B cell (primary cell): ENCODE data around the gene CALM1. TPM values are rescaled to one million over a fixed set of nuclear protein-coding genes. Genes with fewer than 3 reads are reported as not detected.

Source experiments
- ATAC-seq: fragments of 200-7000 bp; cut with Tn5 transposase; one replicate; pipeline ENCODE4 v1.10.0; 2021; ENCODE audit warnings: low read depth, mild to moderate bottlenecking, moderate number of reproducible peaks, moderate library complexity
- CTCF ChIA-PET: fragments of 350-600 bp; sonication (Branson Sonifier 250); formaldehyde crosslinking; loops from one replicate; lab custom pipeline; 2021; ENCODE audit warnings: antibody characterized with exemption, inconsistent platforms; lab: Charles Lee
- POLR2A ChIA-PET: fragments of 350-600 bp; sonication (Branson Sonifier 250); formaldehyde crosslinking; loops from one replicate; lab custom pipeline; 2021; ENCODE audit warnings: antibody characterized with exemption; lab: Charles Lee
- DNase-seq: peaks from one replicate; pipeline ENCODE4 v3.0.0; 2013
- H2AFZ ChIP-seq: 2 replicates; pipeline ENCODE4 v1.6.1; 2012; ENCODE audit warnings: mild to moderate bottlenecking, low read depth, low read length; ENCODE audit not compliant: insufficient read depth, poor library complexity, severe bottlenecking
- H3K27ac ChIP-seq, 2 donors: 1 replicate in 1 of 2; 2 replicates in 1 of 2; pipeline ENCODE4 v1.5.1; 2012 to 2013; ENCODE audit warnings: low read length in 2 of 2, mild to moderate bottlenecking in 2 of 2, moderate library complexity in 1 of 2
- H3K27me3 ChIP-seq, 4 experiments: fragments of 200-600 bp in 1 of 4; sonication (generic) in 1 of 4; replicated peaks in 1 of 4; 1 replicate in 2 of 4; 2 replicates in 2 of 4; pipeline versions ENCODE4 v1.6.1 to v1.7.0; 2013 to 2016; ENCODE audit warnings: low read length in 3 of 4, mild to moderate bottlenecking in 2 of 4, mixed read lengths in 1 of 4, moderate library complexity in 1 of 4; ENCODE audit not compliant: insufficient read depth in 4 of 4, control insufficient read depth in 3 of 4; ENCODE audit errors: control extremely low read depth in 1 of 4
- H3K36me3 ChIP-seq, 2 experiments: replicated peaks in 1 of 2; 1 replicate in 1 of 2; 2 replicates in 1 of 2; pipeline versions ENCODE4 v1.6.1 to v1.7.1; 2013; ENCODE audit warnings: low read length in 1 of 2; ENCODE audit not compliant: insufficient read depth in 2 of 2, control insufficient read depth in 1 of 2; ENCODE audit errors: control extremely low read depth in 1 of 2, extremely low read depth in 1 of 2
- H3K4me1 ChIP-seq, 2 donors: fragments of 200-600 bp in 1 of 2; sonication (generic) in 1 of 2; 1 replicate in 1 of 2; 2 replicates in 1 of 2; pipeline versions ENCODE4 v1.5.1 to v1.6.1; 2013 to 2017; ENCODE audit warnings: low read length in 2 of 2; ENCODE audit not compliant: control insufficient read depth in 2 of 2, insufficient read depth in 2 of 2
- H3K4me2 ChIP-seq: replicated peaks from 2 replicates; pipeline ENCODE3; 2012; ENCODE audit warnings: mild to moderate bottlenecking, low read depth, low read length; ENCODE audit not compliant: poor library complexity, severe bottlenecking
- H3K4me3 ChIP-seq, 5 experiments: fragments of 200-600 bp in 1 of 5; sonication (generic) in 1 of 5; 1 replicate in 3 of 5; 2 replicates in 2 of 5; pipeline versions ENCODE4 v1.5.1 to v1.7.0; 2011 to 2016; ENCODE audit warnings: low read length in 4 of 5, mild to moderate bottlenecking in 4 of 5, low read depth in 2 of 5, control low read depth in 1 of 5, moderate library complexity in 1 of 5; ENCODE audit not compliant: insufficient read depth in 1 of 5; ENCODE audit errors: control extremely low read depth in 1 of 5, extremely low read depth in 1 of 5
- H3K79me2 ChIP-seq: fragments of 200-600 bp; sonication (generic); one replicate; pipeline ENCODE4 v1.6.0; 2016; ENCODE audit warnings: low read length; ENCODE audit not compliant: control insufficient read depth, insufficient read depth
- H3K9ac ChIP-seq: fragments of 200-600 bp; sonication (generic); 2 replicates; pipeline ENCODE4 v1.6.1; 2017; ENCODE audit warnings: mild to moderate bottlenecking, low read length, moderate library complexity
- H3K9me3 ChIP-seq, 3 donors: one replicate each; pipeline versions ENCODE4 v1.6.1 to v1.7.1; 2013; ENCODE audit warnings: low read length in 2 of 3; ENCODE audit not compliant: control insufficient read depth in 2 of 3, insufficient read depth in 1 of 3; ENCODE audit errors: control extremely low read depth in 1 of 3
- H4K20me1 ChIP-seq: 2 replicates; pipeline ENCODE4 v1.6.0; 2012; ENCODE audit warnings: mild to moderate bottlenecking, low read length; ENCODE audit not compliant: insufficient read depth, control insufficient read depth, poor library complexity, severe bottlenecking
- H3K27ac Mint-ChIP-seq: one replicate; pipeline ENCODE4 v1.8.0; 2021; ENCODE audit warnings: mixed read lengths
- H3K27me3 Mint-ChIP-seq: one replicate; pipeline ENCODE4 v1.8.0; 2021; ENCODE audit warnings: mixed read lengths
- H3K4me1 Mint-ChIP-seq: one replicate; pipeline ENCODE4 v1.8.0; 2021; ENCODE audit warnings: mixed read lengths
- H3K4me3 Mint-ChIP-seq: one replicate; pipeline ENCODE4 v1.8.0; 2021; ENCODE audit warnings: mixed read lengths
- H3K9me3 Mint-ChIP-seq: one replicate; pipeline ENCODE4 v1.8.0; 2022; ENCODE audit warnings: mixed read lengths; ENCODE audit not compliant: insufficient read depth
- CTCF ChIP-seq: fragments of 200-600 bp; IDR thresholded peaks from one replicate; pipeline ENCODE4 v1.8.0; 2022; ENCODE audit warnings: antibody characterized with exemption, mild to moderate bottlenecking
- EZH2 ChIP-seq: IDR thresholded peaks from 2 replicates; pipeline ENCODE4 v1.6.1; 2012; ENCODE audit warnings: borderline replicate concordance, low read depth, mild to moderate bottlenecking, moderate library complexity, low read length; ENCODE audit not compliant: insufficient read depth, poor library complexity, severe bottlenecking
- WGBS: methylation state at CpG from one replicate; pipeline ENCODE4 v1.1.5; 2013; ENCODE audit warnings: missing lambda C conversion rate; ENCODE audit not compliant: insufficient coverage; 5-methylcytosine and 5-hydroxymethylcytosine counted together
- intact Hi-C: fragments of 100-400 bp; cut with micrococcal nuclease; formaldehyde crosslinking; loops from one replicate; pipeline ENCODE4 v1.10.0; 2022
- polyA plus RNA-seq: library from polyadenylated mRNA; depleted of rRNA; stranded (reverse); fragments of >200 nt; gene quantifications from 2 replicates; pipeline ENCODE4 v1.2.3, GENCODE V29; 2012
- total RNA-seq, 2 donors: library from RNA; stranded (reverse); fragments of 120-200 nt in 1 of 2; gene quantifications; 1 replicate in 1 of 2; 2 replicates in 1 of 2; pipeline versions ENCODE4 v1.2.3 to v1.2.4, GENCODE V29; 2013 to 2022

Gene CALM1
- total and polyA plus RNA-seq, 2 donors (not counting 1 experiment from before 2014, with no cell fraction given) = 264 to 267 TPM

- H3K36me3 ChIP-seq = no peaks in the 10 kb centered on the region
- POLR2A ChIA-PET = no interaction called here
- peaks cover 13% of the 10 kb centered on the region for H3K4me1 Mint-ChIP-seq
- no peaks in the 10 kb centered on the region for H3K79me2 ChIP-seq
- H2AFZ ChIP-seq = peak overlapping the region; percentile 59
- intact Hi-C loops = no loop called here
- peaks cover 14 to 16% of the 10 kb centered on the region in 2 donors for H3K4me1 ChIP-seq
- WGBS = 41% methylated on average over 5 of the region's 6 CpGs
- H3K27ac Mint-ChIP-seq = peak overlapping the region; percentile 78
- no peaks in the 10 kb centered on the region for H3K27me3 ChIP-seq
- DNase-seq (no peak), ATAC-seq (no peak)
- no peak for TF ChIP-seq EZH2
- no peak for TF ChIP-seq CTCF
- peaks cover 0 to 6% (median 0%) of the 10 kb centered on the region in 3 donors for H3K9me3 ChIP-seq
- peaks cover 3% of the 10 kb centered on the region for H3K9me3 Mint-ChIP-seq
- no peak overlapping the region for H3K9ac ChIP-seq
- CTCF ChIA-PET = no interaction called here
- no peak overlapping the region for H3K4me3 Mint-ChIP-seq
- peak overlapping the region in 1 of 2 donors; percentile 43 for H3K27ac ChIP-seq
- peak overlapping the region; percentile 50 for H3K4me2 ChIP-seq
- H3K27me3 Mint-ChIP-seq = peaks cover 5% of the 10 kb centered on the region
- H3K4me3 ChIP-seq = no peak overlapping the region
- H4K20me1 ChIP-seq = no peaks in the 10 kb centered on the region
These were observed 55.5 kb downstream of the CALM1 start for GRCh38 chr14:90452366-90452765.

GRCh38 chr14:90453401-90453951 lies 56.6 kb downstream of the CALM1 start:
- no peak for TF ChIP-seq EZH2
- no peak for TF ChIP-seq CTCF
- Histone ChIP-seq H3K27me3 (no peaks in the 10 kb centered on the region), H3K36me3 (no peaks in the 10 kb centered on the region), H3K27ac (peak overlapping the region in 1 of 2 donors; percentile 43), H3K9ac (no peak overlapping the region), H3K4me3 (no peak overlapping the region), H3K4me2 (no peak overlapping the region), H2AFZ (peak overlapping the region; percentile 59), H3K9me3 (no peaks in the 10 kb centered on the region), H3K4me1 (peaks cover 14 to 16% of the 10 kb centered on the region in 2 donors), H4K20me1 (no peaks in the 10 kb centered on the region), H3K79me2 (no peaks in the 10 kb centered on the region)
- WGBS = 95% methylated on average over 15 of the region's 18 CpGs
- no peaks in the 10 kb centered on the region for H3K27me3 Mint-ChIP-seq
- H3K27ac Mint-ChIP-seq = no peak overlapping the region
- no peaks in the 10 kb centered on the region for H3K9me3 Mint-ChIP-seq
- peaks cover 13% of the 10 kb centered on the region for H3K4me1 Mint-ChIP-seq
- CTCF ChIA-PET = no interaction called here
- no peak overlapping the region for H3K4me3 Mint-ChIP-seq
- intact Hi-C loops = no loop called here
- POLR2A ChIA-PET = no interaction called here
- ATAC-seq (no peak), DNase-seq (no peak)
